HEK293T (cell line): ENCODE data around the gene UIMC1.

Experiments used
- CTCF ChIA-PET: fragments of 350-600 bp; formaldehyde crosslinking; extraction: SDS; loops from one replicate; lab custom pipeline; 2021; ENCODE audit warnings: antibody characterized with exemption, inconsistent platforms; lab: Yijun Ruan, JAX
- POLR2A ChIA-PET: fragments of 350-600 bp; formaldehyde crosslinking; extraction: SDS; loops from one replicate; lab custom pipeline; 2020; ENCODE audit warnings: antibody characterized with exemption, inconsistent platforms; lab: Yijun Ruan, JAX
- DNase-seq: peaks from one replicate; pipeline ENCODE4 v3.0.0; 2012; ENCODE audit warnings: mixed read lengths; ENCODE audit errors: extremely low spot score
- ARNT ChIP-seq: fragments of 450-650 bp; IDR thresholded peaks from 2 replicates; pipeline ENCODE4 v1.6.1; 2017; ENCODE audit warnings: mild to moderate bottlenecking
- BHLHE40 ChIP-seq: fragments of 450-650 bp; IDR thresholded peaks from 2 replicates; pipeline ENCODE4 v1.6.1; 2016; ENCODE audit warnings: mild to moderate bottlenecking, moderate library complexity, borderline replicate concordance
- CTBP1 ChIP-seq: fragments of 450-650 bp; IDR thresholded peaks from 2 replicates; pipeline ENCODE4 v1.6.1; 2016; ENCODE audit warnings: borderline replicate concordance
- ELF4 ChIP-seq: fragments of 450-650 bp; IDR thresholded peaks from 2 replicates; pipeline ENCODE4 v1.6.1; 2017; ENCODE audit warnings: antibody characterized with exemption
- FOXA1 ChIP-seq: fragments of 450-650 bp; IDR thresholded peaks from 2 replicates; pipeline ENCODE4 v1.6.1; 2016; ENCODE audit warnings: mild to moderate bottlenecking
- FOXK2 ChIP-seq: fragments of 450-650 bp; IDR thresholded peaks from 2 replicates; pipeline ENCODE4 v1.6.1; 2016; ENCODE audit warnings: mild to moderate bottlenecking
- FOXM1 ChIP-seq: fragments of 450-650 bp; IDR thresholded peaks from 2 replicates; pipeline ENCODE4 v1.6.1; 2017; ENCODE audit warnings: mild to moderate bottlenecking, borderline replicate concordance
- HDGF ChIP-seq: fragments of 450-650 bp; IDR thresholded peaks from 2 replicates; pipeline ENCODE4 v1.6.1; 2017; ENCODE audit warnings: antibody characterized with exemption, borderline replicate concordance
- L3MBTL2 ChIP-seq: fragments of 450-650 bp; conservative IDR thresholded peaks from 2 replicates; pipeline ENCODE4 v1.6.1; 2016; ENCODE audit warnings: mild to moderate bottlenecking
- LEF1 ChIP-seq: fragments of 450-650 bp; IDR thresholded peaks from 2 replicates; pipeline ENCODE4 v1.6.1; 2017; ENCODE audit warnings: mild to moderate bottlenecking, borderline replicate concordance
- NFRKB ChIP-seq: fragments of 450-650 bp; IDR thresholded peaks from 2 replicates; pipeline ENCODE4 v1.6.1; 2016; ENCODE audit warnings: mild to moderate bottlenecking, moderate library complexity
- SP1 ChIP-seq: fragments of 450-650 bp; IDR thresholded peaks from 2 replicates; pipeline ENCODE4 v1.6.1; 2017
- SUZ12 ChIP-seq: fragments of 450-650 bp; IDR thresholded peaks from 2 replicates; pipeline ENCODE4 v1.6.1; 2016; ENCODE audit warnings: mild to moderate bottlenecking
- TARDBP ChIP-seq: fragments of 450-650 bp; IDR thresholded peaks from 2 replicates; pipeline ENCODE4 v1.6.1; 2016
- ZNF384 ChIP-seq: fragments of 450-650 bp; IDR thresholded peaks from 2 replicates; pipeline ENCODE4 v1.6.1; 2016
- TF ChIP-seq, protein P1 (sequence below): fragments of 450-650 bp; IDR thresholded peaks from 2 replicates; pipeline ENCODE4 v1.6.1; 2016

Gene UIMC1

DNA sequence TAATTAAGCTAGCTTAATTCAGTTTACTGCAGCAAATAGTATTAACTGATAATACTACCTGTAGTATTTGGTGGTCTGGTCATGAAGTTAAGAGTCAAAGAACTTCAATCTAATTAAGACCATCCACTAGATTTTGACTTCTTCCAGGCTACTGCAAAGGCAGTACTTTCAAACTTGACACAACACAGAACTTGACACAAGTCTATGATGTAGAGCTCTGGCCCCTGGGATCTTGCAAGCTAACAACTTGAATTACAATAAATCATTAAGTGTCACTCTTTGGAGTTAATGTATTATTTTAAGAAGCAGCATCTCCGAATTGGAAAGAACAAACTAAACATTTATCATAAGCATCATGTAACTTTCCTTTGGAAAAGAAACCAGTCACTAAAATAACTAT, 40.9 kb downstream of the UIMC1 start:
- no peak for DNase-seq
- no peak for TF ChIP-seq HDGF
- TF ChIP-seq, protein P1, sequence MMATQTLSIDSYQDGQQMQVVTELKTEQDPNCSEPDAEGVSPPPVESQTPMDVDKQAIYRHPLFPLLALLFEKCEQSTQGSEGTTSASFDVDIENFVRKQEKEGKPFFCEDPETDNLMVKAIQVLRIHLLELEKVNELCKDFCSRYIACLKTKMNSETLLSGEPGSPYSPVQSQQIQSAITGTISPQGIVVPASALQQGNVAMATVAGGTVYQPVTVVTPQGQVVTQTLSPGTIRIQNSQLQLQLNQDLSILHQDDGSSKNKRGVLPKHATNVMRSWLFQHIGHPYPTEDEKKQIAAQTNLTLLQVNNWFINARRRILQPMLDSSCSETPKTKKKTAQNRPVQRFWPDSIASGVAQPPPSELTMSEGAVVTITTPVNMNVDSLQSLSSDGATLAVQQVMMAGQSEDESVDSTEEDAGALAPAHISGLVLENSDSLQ = peak; percentile 58
- CTCF ChIA-PET = interaction anchor here (0.7 to 1.0 kb wide), 2 partner anchors 305 to 366 kb away, joined by 3 to 5 read pairs; no protein-coding TSS in a partner anchor
- POLR2A ChIA-PET = no interaction called here

DNA sequence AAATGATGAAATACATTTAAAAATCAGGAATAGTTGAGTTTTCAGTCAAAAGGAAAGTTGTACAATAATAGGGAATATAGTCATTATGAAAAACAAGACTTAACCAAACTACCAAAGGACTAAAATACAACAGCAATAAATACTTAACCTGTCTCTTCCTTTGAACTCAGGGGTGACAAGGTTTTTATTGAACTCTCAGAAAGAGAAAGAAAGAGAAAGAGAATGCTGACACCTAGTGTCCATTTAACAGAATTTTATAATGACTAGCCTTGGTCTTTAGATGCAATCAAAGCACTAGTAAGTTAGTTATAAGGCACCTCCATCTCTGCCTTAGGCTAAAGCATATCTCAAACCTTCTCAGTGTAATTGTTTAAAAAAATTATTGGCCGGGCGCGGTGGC, 47.5 kb downstream of the UIMC1 start:
- POLR2A ChIA-PET = no interaction called here
- DNase-seq = peak; percentile 39
- no peak for TF ChIP-seq BHLHE40
- no peak for TF ChIP-seq LEF1
- TF ChIP-seq, protein P1 = peak; percentile 46
- no peak for TF ChIP-seq FOXA1
- TF ChIP-seq CTBP1 = no peak
- CTCF ChIA-PET = no interaction called here

DNA sequence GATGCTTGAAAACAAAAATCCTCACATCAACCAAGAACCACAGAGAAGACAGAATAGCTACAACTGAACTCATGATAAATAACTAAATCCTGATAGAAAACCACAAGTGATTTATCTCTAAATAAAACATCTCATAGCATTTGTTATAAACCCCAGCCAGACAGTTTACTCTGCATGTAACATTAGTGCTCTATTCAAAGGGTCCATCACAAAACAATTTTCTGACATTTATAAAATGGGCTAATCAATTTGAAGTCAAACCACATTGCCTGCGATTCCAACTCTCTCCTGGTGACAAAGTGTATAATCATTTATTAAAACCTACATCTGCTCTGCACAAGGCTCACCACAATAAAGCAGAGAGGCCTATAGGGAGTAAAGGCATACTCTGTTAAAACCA, 49.8 kb downstream of the UIMC1 start:
- ChIA-PET POLR2A (no interaction called here), CTCF (interaction anchor here (1.0 to 1.1 kb wide), 2 partner anchors 257 to 296 kb away, joined by 3 to 4 read pairs; no protein-coding TSS in a partner anchor)
- TF ChIP-seq LEF1 (no peak), ELF4 (no peak), ARNT (no peak), SUZ12 (no peak), BHLHE40 (no peak), FOXA1 (no peak), SP1 (no peak), ZNF384 (no peak), FOXM1 (no peak), FOXK2 (no peak), HDGF (no peak), TARDBP (no peak), CTBP1 (no peak), NFRKB (no peak), L3MBTL2 (no peak)
- TF ChIP-seq, protein P1 = no peak
- no peak for DNase-seq

DNA sequence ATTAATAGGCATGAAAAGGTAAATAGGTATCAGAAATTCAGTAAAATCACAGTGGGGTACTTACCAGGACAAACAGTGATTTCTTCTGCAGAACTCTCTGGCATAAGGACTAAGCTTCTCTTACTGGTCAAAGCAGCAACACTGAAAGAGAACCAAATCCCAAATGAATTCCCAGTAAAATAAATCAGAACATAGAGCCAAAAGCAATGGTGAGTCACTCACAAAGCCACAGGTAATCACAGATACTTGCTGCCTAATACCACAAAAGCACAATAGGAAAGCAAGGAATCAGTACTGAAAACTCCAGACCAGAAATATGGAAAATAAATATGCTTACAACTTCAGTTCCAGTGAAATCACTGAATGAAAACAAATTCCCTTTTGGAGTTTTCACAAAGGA, 50.7 kb downstream of the UIMC1 start:
- DNase-seq = no peak
- TF ChIP-seq ZNF384 = no peak
- TF ChIP-seq, protein P1 = no peak
- no peak for TF ChIP-seq CTBP1
- no peak for TF ChIP-seq FOXA1
- no peak for TF ChIP-seq SUZ12
- no peak for TF ChIP-seq FOXK2
- no peak for TF ChIP-seq ARNT
- no peak for TF ChIP-seq BHLHE40
- no peak for TF ChIP-seq SP1
- TF ChIP-seq FOXM1 = no peak
- no peak for TF ChIP-seq ELF4
- no peak for TF ChIP-seq L3MBTL2
- no peak for TF ChIP-seq TARDBP
- TF ChIP-seq LEF1 = no peak
- TF ChIP-seq HDGF = no peak
- no peak for TF ChIP-seq NFRKB
- POLR2A ChIA-PET = no interaction called here
- CTCF ChIA-PET = no interaction called here

DNA sequence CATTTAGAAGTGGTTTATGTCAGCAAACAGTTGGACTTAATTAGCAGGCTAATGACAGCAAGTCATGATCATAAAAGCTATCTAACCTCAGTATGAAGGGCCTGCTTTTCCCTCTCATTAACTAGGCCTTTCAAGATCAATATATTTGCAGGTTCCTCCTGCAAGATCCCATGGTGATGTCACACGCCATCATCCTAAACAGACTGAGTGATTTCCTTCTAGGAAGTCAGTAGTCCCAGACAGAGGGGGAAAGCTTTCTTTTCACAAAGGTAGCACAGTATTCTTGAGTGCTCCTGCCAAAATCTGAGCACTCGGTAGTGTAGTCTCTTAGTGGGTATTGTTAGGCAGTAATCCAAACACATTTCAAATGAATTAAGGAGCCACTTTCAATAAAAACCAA, 52.5 kb downstream of the UIMC1 start:
- TF ChIP-seq FOXA1 (no peak), ARNT (no peak), NFRKB (no peak), SUZ12 (no peak), FOXM1 (no peak), ELF4 (no peak)
- CTCF ChIA-PET = interaction anchor here (0.6 kb wide), 1 partner anchor 224 kb away, joined by 3 read pairs; no protein-coding TSS in a partner anchor
- POLR2A ChIA-PET = no interaction called here
- no peak for DNase-seq

DNA sequence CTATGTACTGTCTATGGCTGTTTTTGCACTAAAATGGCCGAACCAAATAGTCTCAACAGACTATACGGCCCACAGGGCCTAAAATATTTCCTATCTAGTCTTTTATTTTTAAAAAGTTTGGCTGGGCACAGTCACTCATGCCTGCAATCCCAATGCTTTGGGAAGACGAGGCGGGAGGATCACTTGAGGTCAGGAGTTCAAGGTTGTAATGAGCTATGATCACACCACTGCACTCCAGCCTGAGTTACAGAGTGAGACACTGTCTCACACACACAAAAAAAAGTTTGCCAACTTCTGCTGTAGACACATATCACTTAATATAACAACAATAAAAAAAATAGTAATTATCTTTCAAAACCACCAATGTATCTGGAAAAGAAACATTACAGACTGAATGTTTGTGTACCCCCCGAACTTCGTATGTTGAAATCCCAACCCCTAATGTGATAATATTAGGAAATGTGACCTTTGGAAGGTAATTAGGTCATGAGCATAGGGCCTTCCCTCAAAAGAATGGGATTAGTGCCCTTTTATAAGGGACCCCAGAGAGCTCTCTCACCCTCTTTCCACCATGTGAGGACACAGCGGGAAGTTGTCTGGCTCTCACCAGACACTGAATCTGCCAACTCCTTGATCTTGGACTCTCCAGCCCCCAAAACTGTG, 53.9 kb downstream of the UIMC1 start:
- DNase-seq = no peak
- ChIA-PET POLR2A (no interaction called here), CTCF (no interaction called here)
- no peak for TF ChIP-seq L3MBTL2
- TF ChIP-seq ARNT = no peak
- TF ChIP-seq SUZ12 = no peak
- no peak for TF ChIP-seq NFRKB
- TF ChIP-seq TARDBP = no peak
- no peak for TF ChIP-seq SP1
- TF ChIP-seq HDGF = no peak
- no peak for TF ChIP-seq FOXA1
- TF ChIP-seq, protein P1 = no peak
- TF ChIP-seq ZNF384 = no peak
- no peak for TF ChIP-seq FOXK2
- TF ChIP-seq ELF4 = no peak
- no peak for TF ChIP-seq LEF1
- no peak for TF ChIP-seq FOXM1
- no peak for TF ChIP-seq BHLHE40
- TF ChIP-seq CTBP1 = no peak
